Measurements from ENCODE around the gene DNAAF6.

- no peak for TF ChIP-seq CTCF (IDR thresholded peaks at IDR 0.05; ENCODE audit: insufficient read depth, low read depth, low read length)
- TF ChIP-seq EZH2 (IDR thresholded peaks at IDR 0.05; ENCODE audit: insufficient read depth, low read length), result no peak
Measured at GRCh38 chrX:107226757-107227156, 20.3 kb downstream of the DNAAF6 start.
